Measurements from ENCODE around the gene AJAP1.

AJAP1 gene

GRCh38 chr1:4710592-4711415, 56.4 kb downstream of the AJAP1 start:
- no peaks in the 10 kb centered on the region for H4K20me1 ChIP-seq (ENCODE audit: insufficient read depth, low read length)
- no peak for TF ChIP-seq CTCF (IDR thresholded peaks at IDR 0.05; ENCODE audit: low read depth, low read length)
- no peak for TF ChIP-seq EZH2phosphoT487 (IDR thresholded peaks at IDR 0.05; ENCODE audit: low read depth)
- no peaks in the 10 kb centered on the region for H3K9me3 ChIP-seq (ENCODE audit: insufficient read depth, low read length)
- no peak overlapping the region for H2AFZ ChIP-seq (ENCODE audit: low read depth, low read length)
- no peak overlapping the region for H3K4me3 ChIP-seq (ENCODE audit: low read length)
- H3K36me3 ChIP-seq (replicated peaks; ENCODE audit: low read depth, low read length), result no peaks in the 10 kb centered on the region
- no peaks in the 10 kb centered on the region for H3K27me3 ChIP-seq (ENCODE audit: low read depth, low read length)
- no peaks in the 10 kb centered on the region for H3K79me2 ChIP-seq (ENCODE audit: low read length)
- H3K9ac ChIP-seq (ENCODE audit: low read length), result no peak overlapping the region
- no peak overlapping the region for H3K4me2 ChIP-seq (ENCODE audit: low read length)
- no peak overlapping the region for H3K27ac ChIP-seq (ENCODE audit: low read length)
- H3K4me1 ChIP-seq (ENCODE audit: low read length), result no peaks in the 10 kb centered on the region

GRCh38 chr1:4711416-4712275, 57.2 kb downstream of the AJAP1 start:
- no peaks in the 10 kb centered on the region for H3K9me3 ChIP-seq (ENCODE audit: insufficient read depth, low read length)
- no peaks in the 10 kb centered on the region for H3K27me3 ChIP-seq (ENCODE audit: low read depth, low read length)
- no peak overlapping the region for H3K4me2 ChIP-seq (ENCODE audit: low read length)
- H3K4me1 ChIP-seq (ENCODE audit: low read length), result no peaks in the 10 kb centered on the region
- no peak for TF ChIP-seq CTCF (IDR thresholded peaks at IDR 0.05; ENCODE audit: low read depth, low read length)
- H4K20me1 ChIP-seq (ENCODE audit: insufficient read depth, low read length), result no peaks in the 10 kb centered on the region
- no peak overlapping the region for H3K9ac ChIP-seq (ENCODE audit: low read length)
- H2AFZ ChIP-seq (ENCODE audit: low read depth, low read length), result no peak overlapping the region
- H3K79me2 ChIP-seq (ENCODE audit: low read length), result no peaks in the 10 kb centered on the region
- H3K36me3 ChIP-seq (replicated peaks; ENCODE audit: low read depth, low read length), result no peaks in the 10 kb centered on the region
- H3K4me3 ChIP-seq (ENCODE audit: low read length), result no peak overlapping the region
- H3K27ac ChIP-seq (ENCODE audit: low read length), result no peak overlapping the region

GRCh38 chr1:4713669-4714068, 59.3 kb downstream of the AJAP1 start:
- no peaks in the 10 kb centered on the region for H3K4me1 ChIP-seq (ENCODE audit: low read length)
- H3K27me3 ChIP-seq (ENCODE audit: low read depth, low read length), result no peaks in the 10 kb centered on the region

More at GRCh38 chr1:4713669-4714068, 59.3 kb downstream of the AJAP1 start:
- H2AFZ ChIP-seq (ENCODE audit: low read depth, low read length), result no peak overlapping the region
- H3K36me3 ChIP-seq (replicated peaks; ENCODE audit: low read depth, low read length), result no peaks in the 10 kb centered on the region
- H3K4me2 ChIP-seq (ENCODE audit: low read length), result no peak overlapping the region
- H3K9me3 ChIP-seq (ENCODE audit: insufficient read depth, low read length), result no peaks in the 10 kb centered on the region
- H3K27ac ChIP-seq (ENCODE audit: low read length), result no peak overlapping the region
- H3K79me2 ChIP-seq (ENCODE audit: low read length), result no peaks in the 10 kb centered on the region
- TF ChIP-seq CTCF (IDR thresholded peaks at IDR 0.05; ENCODE audit: low read depth, low read length), result no peak
- TF ChIP-seq EZH2phosphoT487 (IDR thresholded peaks at IDR 0.05; ENCODE audit: low read depth), result no peak
- no peak overlapping the region for H3K9ac ChIP-seq (ENCODE audit: low read length)
- no peak overlapping the region for H3K4me3 ChIP-seq (ENCODE audit: low read length)
- H4K20me1 ChIP-seq (ENCODE audit: insufficient read depth, low read length), result no peaks in the 10 kb centered on the region

Data from OCI-LY3 (cell line).